ENCODE measurements around the gene RNU4-1.

DNA sequence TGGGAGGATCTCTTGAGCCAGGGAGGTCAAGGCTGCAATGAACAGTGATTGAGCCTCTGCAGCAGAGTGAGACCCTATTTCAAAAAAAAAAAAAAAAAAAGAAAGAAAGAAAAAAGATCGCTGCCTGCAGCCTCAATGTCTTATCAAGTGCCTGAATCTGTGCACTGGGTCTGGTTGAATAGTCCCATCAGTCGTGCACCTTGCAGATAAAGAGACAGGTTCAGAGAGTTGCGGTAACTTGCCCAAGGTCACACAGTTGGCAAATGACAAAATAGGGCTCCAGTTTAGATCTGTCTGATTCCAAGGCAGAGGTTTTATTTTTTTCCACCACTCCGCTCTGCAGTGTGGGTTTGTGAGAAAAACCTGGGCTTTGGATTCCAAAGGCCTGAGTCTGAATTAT, 35.2 kb upstream of the RNU4-1 start:
- TF ChIP-seq, protein P1, sequence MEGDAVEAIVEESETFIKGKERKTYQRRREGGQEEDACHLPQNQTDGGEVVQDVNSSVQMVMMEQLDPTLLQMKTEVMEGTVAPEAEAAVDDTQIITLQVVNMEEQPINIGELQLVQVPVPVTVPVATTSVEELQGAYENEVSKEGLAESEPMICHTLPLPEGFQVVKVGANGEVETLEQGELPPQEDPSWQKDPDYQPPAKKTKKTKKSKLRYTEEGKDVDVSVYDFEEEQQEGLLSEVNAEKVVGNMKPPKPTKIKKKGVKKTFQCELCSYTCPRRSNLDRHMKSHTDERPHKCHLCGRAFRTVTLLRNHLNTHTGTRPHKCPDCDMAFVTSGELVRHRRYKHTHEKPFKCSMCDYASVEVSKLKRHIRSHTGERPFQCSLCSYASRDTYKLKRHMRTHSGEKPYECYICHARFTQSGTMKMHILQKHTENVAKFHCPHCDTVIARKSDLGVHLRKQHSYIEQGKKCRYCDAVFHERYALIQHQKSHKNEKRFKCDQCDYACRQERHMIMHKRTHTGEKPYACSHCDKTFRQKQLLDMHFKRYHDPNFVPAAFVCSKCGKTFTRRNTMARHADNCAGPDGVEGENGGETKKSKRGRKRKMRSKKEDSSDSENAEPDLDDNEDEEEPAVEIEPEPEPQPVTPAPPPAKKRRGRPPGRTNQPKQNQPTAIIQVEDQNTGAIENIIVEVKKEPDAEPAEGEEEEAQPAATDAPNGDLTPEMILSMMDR (IDR thresholded peaks at IDR 0.05) = no peak
- TF ChIP-seq POLR2AphosphoS5 (IDR thresholded peaks at IDR 0.05; ENCODE audit: insufficient read depth in 1 of 2, low read depth in 1 of 2) (no peak), POLR2A (IDR thresholded peaks at IDR 0.05) (no peak)

Measured in vagina (tissue), 2 donors.